Jurkat, Clone E6-1 (cell line): ENCODE data around the gene PDE4B.
"Not testable (repeated sequence)": the region's sequence is repeated elsewhere in the genome, so short reads cannot be mapped to it uniquely, and the experiment has no call there.

Experiments used
- DNase-seq: peaks from one replicate; pipeline ENCODE4 v3.0.0-alpha.2; 2011; ENCODE audit warnings: low read depth, low spot score
- H3K4me3 ChIP-seq: 2 replicates; pipeline ENCODE4 v1.5.1; 2011; ENCODE audit warnings: mild to moderate bottlenecking, low read length, control low read depth, moderate library complexity

PDE4B gene

DNA sequence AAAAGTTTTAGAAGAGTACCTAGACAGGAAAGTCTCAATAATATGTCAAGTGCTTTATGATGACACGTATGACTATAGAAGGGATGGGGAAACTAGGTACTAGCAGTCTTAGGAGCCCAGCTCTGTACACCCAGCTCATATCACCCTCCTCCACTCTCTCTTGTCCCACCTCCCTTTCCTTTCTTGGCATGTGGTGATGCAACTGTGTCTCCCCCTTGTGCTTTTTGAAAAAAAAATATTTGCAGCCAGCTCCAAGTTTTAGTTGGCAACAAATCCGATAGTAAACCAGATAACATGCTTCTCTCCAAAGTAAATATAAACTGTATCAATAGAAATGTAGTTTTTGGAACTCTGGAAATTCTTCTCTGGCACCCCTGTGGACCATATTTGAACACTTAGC lies 280.7 kb downstream of the PDE4B start:
- DNase-seq: no peak
- H3K4me3 ChIP-seq: no peak overlapping the region

GRCh38 chr1:66074147-66074546 lies 281.5 kb downstream of the PDE4B start:
- H3K4me3 ChIP-seq: no peak overlapping the region
- no peak for DNase-seq

DNA sequence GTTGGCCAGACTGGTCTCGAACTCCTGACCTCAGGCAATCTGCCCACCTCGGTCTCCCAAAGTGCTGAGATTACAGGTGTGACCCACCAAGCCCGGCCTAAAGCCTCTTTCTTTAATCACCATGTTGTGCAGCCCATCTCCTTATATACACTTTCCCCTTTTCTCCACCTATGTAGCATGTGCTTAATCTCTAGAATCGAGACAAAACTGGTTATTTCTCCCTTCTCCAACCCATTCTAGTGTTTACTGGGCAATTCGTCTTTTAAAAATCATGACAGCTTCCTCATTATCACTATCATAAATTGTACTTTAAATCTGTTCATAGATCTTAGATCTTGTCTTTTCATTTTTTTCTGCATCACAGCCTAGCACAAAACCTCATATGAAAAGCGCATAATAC lies 285.7 kb downstream of the PDE4B start:
- DNase-seq: no peak
- no peak overlapping the region for H3K4me3 ChIP-seq

DNA sequence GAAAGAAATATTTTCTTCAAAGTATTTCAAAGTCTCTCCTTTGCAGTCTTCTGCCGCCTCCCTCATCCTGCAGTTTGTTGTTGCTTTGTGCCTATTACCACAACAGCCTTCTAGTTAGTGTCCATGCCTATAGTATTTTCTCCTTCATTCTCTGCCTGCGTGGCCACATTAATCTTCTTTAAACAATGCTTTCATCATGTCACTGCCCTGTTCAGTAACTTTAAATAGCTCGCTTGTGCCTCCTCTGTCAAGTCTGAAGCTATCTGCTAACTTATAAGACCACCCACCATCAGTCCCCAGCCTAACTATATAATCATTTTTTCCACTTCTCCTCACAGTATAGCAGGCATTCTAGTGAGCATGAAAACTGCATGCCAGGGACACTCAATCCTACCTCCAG lies 290.3 kb downstream of the PDE4B start:
- no peak overlapping the region for H3K4me3 ChIP-seq
- no peak for DNase-seq

DNA sequence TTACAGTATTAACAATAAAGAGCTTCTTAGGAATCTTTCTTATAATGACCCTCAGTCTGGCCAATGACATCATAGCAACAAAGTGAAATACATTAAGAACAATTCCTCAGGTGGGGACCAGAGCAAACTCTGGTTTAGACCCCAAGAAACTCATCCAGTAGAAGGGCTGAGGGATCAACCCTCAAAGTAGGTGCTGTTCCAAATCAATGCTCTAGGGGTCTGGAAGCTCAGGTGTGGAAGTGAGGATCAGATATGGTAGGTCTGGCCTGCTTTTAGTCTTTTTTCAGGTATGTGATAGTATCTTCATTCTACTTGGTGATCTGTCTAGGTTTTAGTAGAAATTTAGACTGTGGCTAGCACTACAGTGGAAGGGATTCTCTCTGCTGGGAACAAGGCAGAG lies 291.7 kb downstream of the PDE4B start:
- no peak for DNase-seq
- H3K4me3 ChIP-seq: no peak overlapping the region

DNA sequence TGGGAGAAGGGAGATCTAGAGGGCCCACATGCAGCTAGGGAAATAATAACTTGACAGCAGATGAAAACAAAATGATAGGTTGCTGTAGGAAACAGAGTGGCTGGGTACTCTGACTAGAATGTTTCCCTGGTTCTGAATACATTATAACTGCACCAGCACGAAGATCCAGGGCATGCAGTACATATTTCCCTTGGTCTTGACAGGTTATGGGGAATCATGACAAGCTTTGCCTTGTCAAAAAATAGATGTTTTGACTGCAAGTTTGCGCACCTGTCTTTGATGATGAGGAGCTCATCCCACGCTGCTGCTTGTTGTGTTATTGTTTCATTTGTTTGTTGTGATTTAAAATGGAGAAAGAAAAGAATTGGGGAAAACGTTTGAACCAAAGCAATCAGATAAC lies 292.9 kb downstream of the PDE4B start:
- H3K4me3 ChIP-seq: no peak overlapping the region
- DNase-seq: no peak

GRCh38 chr1:66088787-66089186 lies 296.1 kb downstream of the PDE4B start:
- H3K4me3 ChIP-seq: no peak overlapping the region
- no peak for DNase-seq

- H3K4me3 ChIP-seq: no peak overlapping the region
Measured at GRCh38 chr1:66090859-66091457, 298.3 kb downstream of the PDE4B start.

DNA sequence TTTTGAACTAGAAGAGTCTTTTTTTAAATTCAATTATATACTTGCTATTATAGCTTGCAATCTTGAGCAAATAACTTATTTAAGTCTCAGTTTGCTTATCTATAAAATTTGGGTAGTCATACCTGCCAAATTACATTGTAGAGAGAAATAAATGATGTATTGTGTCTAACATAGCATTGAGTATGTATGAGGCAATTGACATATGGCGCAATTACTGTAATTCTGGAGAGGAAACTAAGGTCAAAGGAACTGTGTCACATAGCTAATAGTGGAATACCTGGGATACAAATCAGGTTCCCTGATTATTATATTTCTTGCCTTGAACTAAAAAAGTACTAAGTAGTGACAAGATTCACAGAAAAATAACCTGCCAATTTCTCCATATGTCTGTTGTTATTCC lies 302.5 kb downstream of the PDE4B start:
- no peak overlapping the region for H3K4me3 ChIP-seq
- no peak for DNase-seq

More at GRCh38 chr1:66090859-66091457, 298.3 kb downstream of the PDE4B start:
- peak; percentile 51 for DNase-seq

GRCh38 chr1:66100959-66101358 lies 308.3 kb downstream of the PDE4B start:
- DNase-seq, H3K4me3 ChIP-seq: not testable (repeated sequence)

GRCh38 chr1:66104076-66104475 lies 311.4 kb downstream of the PDE4B start:
- DNase-seq, H3K4me3 ChIP-seq: not testable (repeated sequence)

GRCh38 chr1:66108624-66109023 lies 315.9 kb downstream of the PDE4B start:
- DNase-seq: no peak

GRCh38 chr1:66112744-66113400 lies 320.2 kb downstream of the PDE4B start:
- no peak for DNase-seq
- no peak overlapping the region for H3K4me3 ChIP-seq

More at GRCh38 chr1:66108624-66109023, 315.9 kb downstream of the PDE4B start:
- no peak overlapping the region for H3K4me3 ChIP-seq

- DNase-seq: no peak
- no peak overlapping the region for H3K4me3 ChIP-seq
Measured at GRCh38 chr1:66119148-66119547, 326.5 kb downstream of the PDE4B start.

DNA sequence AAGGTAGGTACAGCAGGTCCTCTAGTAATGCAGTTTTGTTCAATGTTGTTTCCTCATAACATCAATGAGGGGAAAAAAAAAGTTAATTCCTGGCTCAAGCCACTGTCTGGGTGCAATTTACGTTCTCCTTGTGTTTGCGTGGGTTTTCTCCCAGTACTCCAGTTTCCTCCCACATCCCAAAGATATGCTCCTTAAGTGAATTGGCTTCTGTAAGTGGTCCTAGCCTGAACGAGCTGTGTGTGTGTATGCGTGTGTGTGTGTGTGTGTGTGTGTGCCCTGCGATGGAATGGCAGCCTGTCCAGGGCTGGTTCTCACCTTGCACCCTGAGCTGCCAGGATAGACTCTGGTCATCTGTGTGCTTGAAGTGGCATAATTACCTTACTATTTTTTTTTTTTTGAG lies 332.0 kb downstream of the PDE4B start:
- H3K4me3 ChIP-seq: no peak overlapping the region
- no peak for DNase-seq

DNA sequence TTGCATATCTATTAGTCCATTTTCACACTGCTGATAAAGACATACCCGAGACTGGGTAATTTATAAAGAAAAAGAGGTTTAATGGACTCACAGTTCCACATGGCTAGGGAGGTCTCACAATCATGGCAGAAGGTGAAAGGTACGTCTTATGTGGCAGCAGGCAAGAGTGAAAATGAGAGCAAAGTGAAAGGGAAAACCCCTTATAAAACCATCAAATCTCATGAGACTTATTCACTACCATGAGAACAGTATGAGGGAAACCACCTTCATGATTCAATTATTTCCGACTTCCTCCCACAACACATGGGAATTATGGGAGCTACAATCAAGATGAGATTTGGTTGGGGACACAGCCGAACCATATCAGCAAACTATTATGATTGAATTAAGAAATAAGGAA lies 335.9 kb downstream of the PDE4B start:
- H3K4me3 ChIP-seq, DNase-seq: not testable (repeated sequence)

- no peak overlapping the region for H3K4me3 ChIP-seq
- DNase-seq: no peak
Measured at GRCh38 chr1:66132324-66132723, 339.6 kb downstream of the PDE4B start.

DNA sequence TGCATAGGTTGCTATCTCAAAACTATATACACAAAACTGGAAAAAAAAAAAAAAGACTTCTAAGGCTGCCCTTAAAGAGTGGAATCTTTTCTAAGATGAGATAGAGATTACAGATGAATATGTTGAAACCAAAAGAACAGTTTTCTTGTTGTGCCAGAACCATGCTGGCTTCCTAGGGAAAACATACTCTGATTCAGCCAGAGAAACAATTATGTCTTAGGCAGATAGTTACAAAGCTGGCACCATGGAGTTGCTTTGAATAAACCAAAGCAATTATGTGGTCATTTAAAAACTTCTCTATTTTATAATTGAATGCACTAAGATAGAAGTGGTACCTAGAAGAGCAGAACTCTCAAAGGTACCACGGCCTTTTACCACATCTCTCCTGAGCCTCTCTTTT lies 341.3 kb downstream of the PDE4B start:
- DNase-seq: no peak
- H3K4me3 ChIP-seq: no peak overlapping the region

- no peak for DNase-seq
- no peak overlapping the region for H3K4me3 ChIP-seq
Measured at GRCh38 chr1:66135161-66135560, 342.5 kb downstream of the PDE4B start.

DNA sequence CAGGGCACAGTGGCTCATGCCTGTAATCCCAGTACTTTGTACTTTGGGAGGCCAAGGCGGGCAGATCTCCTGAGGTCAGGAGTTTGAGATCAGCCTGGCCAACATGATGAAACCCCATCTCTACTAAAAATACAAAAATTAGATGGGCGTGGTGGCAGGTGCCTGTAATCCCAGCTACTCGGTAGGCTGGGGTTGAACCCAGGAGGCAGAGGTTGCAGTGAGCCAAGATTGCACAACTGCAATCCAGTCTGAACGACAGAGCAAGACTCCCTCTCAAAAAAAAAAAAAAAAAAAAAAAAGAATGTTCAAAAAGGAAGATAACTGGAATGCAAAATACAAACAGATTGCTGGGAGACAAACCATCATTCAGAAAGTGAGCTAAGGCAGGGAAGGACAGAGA lies 343.7 kb downstream of the PDE4B start:
- not testable (repeated sequence) for DNase-seq, H3K4me3 ChIP-seq

DNA sequence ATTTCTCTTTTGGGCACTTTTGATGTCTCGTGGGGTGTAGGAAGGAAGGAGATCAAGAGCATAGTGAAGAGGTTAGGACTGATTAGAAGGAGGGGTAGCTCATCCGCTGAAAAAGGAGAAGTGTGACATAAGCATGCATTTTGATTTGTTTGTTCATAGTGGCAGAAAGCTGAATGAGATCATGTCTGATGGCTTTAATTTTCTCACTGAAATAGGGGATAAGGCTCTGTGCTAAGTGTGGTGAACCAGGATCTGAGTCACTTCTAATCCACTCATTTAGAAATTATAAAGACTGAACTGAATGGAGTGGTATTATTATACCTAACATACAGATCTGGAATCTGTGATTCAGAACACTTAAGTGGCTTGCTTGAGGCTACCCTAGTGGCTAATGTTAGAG lies 344.5 kb downstream of the PDE4B start:
- H3K4me3 ChIP-seq: no peak overlapping the region
- no peak for DNase-seq
